ENCODE measurements around the gene TOMM40L.

DNA sequence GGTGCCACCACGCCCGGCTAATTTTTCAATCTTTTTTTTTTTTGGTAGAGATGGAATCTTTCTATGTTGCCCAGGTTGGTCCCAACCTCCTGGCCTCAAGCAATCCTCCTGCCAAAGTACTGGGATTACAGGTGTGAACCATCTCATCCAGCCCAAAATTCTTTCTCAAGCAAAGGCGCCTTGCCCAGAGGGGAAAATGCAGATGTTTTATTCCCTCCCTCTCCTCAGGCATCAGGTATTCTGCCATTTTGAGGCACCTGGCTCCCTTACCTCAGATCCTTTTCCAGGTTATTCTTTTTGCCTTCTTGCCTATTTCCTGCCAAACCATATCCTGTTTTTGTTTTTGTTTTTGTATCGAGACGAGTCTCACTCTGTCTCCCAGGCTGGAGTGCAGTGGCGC lies 37.5 kb upstream of the TOMM40L start:
- TF ChIP-seq, protein P1, sequence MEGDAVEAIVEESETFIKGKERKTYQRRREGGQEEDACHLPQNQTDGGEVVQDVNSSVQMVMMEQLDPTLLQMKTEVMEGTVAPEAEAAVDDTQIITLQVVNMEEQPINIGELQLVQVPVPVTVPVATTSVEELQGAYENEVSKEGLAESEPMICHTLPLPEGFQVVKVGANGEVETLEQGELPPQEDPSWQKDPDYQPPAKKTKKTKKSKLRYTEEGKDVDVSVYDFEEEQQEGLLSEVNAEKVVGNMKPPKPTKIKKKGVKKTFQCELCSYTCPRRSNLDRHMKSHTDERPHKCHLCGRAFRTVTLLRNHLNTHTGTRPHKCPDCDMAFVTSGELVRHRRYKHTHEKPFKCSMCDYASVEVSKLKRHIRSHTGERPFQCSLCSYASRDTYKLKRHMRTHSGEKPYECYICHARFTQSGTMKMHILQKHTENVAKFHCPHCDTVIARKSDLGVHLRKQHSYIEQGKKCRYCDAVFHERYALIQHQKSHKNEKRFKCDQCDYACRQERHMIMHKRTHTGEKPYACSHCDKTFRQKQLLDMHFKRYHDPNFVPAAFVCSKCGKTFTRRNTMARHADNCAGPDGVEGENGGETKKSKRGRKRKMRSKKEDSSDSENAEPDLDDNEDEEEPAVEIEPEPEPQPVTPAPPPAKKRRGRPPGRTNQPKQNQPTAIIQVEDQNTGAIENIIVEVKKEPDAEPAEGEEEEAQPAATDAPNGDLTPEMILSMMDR (IDR thresholded peaks at IDR 0.05), result no peak
- TF ChIP-seq POLR2A (IDR thresholded peaks at IDR 0.05), result no peak

Measured in uterus (tissue), 2 donors.